NCI-H128 (cell line): ENCODE data around the gene PALLD.

ENCODE experiments used
- DNase-seq: peaks from one replicate; lab custom pipeline; 2025; ENCODE audit not compliant: unreplicated experiment; lab: John Stamatoyannopoulos, UW

PALLD gene

GRCh38 chr4:168841000-168841671 lies 344.3 kb downstream of the PALLD start:
- DNase-seq = no peak

- no peak for DNase-seq
These were observed 344.8 kb downstream of the PALLD start for GRCh38 chr4:168841672-168842019.

GRCh38 chr4:168842186-168842585 lies 345.3 kb downstream of the PALLD start:
- no peak for DNase-seq

DNA sequence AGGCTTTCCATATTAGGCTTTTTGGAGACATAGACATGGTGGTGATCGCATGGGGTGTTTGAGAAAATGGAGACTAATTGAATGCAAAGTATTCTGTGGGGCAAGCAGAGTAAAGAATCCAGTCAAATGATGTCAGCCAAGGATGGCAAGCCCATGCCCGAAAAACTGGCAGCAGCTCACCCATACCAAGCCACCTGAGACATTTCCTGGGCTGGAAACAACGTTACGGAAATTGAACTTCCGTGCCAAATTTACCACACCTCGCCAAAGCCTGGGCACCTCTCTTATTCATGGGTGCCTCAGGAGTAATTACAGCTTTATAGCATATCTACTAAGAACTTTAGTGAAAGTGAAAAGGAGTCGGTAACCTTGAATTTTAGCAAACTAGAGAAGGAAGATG lies 346.8 kb downstream of the PALLD start:
- DNase-seq = no peak

DNA sequence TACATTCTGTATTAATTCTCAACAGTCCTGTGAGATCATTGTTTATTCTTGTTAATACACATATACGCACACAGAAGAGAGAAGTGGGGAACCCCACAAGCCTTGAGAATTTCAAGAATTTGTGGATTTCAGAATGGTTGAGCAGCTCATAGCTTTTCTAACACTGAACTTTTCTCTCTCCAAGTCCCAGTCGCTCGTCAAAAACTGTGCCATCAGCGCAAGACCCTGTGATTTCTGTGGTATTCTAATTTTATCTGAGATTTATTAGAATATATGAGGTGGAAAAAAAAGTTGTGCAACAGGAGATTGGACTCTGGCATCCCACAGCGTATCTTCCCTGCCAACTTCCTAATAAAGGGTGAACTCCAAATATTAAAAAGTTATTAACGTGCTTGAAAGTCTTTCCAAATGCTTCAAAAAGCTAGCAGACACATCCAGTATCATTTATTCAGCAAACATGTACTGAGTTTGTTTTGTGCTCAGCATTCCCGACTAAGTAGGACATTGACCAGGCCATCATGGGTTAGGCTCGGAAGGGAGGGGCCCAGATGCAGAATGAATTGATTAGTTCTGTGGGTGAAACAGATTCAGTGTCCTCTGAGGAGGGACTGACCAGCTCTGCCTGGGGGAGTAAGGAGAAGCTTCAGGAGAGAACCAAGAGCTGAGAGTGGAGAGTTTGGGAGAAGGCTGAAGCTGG lies 347.6 kb downstream of the PALLD start:
- DNase-seq = no peak

DNA sequence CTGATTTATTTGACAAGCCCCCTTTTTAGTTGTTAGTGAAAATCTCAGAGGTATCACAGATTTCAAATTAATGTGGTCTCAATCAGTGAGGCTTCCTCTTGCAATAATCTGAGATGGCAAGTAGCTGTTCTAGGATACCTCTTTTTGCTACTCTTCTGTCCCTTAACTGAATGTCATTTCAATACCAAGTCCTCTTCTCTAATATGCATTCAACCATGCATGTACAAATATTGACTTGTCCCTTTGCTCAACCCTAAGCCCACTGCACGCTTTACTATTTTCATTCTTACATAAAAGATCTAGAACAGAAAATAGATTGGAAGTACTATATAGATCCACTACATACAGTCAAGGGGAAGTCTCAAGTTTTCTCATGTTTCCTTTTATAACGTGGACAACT lies 349.0 kb downstream of the PALLD start:
- DNase-seq = no peak

DNA sequence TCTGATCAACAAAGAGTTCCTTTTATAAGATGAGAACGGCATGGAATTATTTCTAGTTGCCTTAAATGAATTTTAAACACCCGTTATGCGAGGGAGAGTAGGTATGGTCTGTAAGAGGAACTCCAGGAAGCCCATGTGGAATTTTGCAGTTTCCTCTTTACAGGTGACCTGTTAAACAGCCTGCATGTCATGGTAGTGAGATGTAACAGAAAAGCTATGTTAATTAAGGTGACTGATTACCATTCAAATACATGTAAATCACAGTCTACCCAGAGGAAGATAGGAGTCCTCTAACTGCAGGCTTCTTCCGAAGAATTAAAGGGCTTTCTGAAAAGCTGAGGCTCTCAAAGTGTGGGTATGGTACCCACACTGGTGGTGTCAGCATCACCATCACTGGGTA lies 349.6 kb downstream of the PALLD start:
- DNase-seq = no peak

DNA sequence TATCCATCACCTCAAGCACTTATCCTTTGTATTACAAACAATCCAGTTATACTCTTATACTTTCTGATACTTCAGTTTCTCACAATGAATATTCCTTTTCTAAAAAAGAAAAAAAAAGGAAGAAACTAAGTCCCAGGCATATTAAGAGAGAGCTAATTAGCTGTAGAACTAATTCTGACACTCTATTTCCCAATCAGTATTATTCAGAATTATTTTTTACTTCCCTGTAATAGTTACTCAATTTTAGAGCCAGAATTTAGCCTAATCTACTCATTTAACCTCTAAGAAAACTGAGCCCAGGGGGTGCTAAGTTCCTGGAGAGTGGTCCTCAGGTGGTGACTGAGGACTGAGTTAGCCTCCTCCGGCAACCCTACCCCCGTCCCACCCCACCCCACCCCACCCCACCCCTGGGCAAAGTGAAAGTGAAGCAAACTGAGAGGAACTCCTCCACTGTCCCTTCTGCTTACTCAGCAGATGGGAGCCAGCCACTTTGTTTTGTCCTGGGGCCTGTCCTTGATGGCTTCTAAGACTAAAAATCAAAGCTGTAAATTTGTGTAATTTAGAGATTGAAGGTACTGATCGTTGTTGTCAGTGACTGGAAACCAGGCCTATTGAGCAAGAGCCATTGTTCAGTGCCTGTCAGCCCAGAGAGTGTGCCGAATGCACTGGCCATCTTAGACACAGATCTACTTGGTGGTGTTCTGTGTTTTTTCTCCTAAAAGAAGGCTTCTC lies 351.1 kb downstream of the PALLD start:
- no peak for DNase-seq

DNA sequence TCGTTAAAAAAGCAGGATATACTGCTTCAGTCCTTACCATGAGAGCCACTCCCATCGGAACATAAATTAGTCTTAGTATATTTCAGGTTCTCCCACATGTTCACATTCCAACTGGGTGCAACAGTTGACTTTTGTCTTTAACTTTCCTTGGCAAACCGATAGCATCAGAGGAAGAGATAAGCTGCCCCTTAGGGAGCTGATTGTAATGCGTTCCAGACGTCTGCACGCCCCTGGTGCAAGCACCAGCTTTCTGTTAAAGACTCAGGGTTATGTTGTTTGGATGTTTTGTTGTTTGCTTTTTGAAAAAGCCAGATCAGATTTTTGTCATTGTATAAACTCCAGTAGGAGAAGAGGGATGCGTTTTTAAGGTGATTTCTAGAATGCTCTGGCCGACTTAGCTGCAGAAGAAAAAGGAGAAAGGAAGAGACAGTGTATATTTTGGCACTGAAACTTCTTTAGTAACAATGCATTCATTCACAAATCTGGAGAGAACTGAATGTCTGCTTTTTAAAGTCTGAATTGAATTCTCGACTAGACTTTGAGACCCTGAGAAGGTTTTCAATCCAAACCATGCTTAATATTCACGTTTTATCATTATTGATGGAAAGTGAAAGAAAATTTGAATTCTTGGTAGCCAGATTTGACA lies 352.3 kb downstream of the PALLD start:
- no peak for DNase-seq

- DNase-seq = no peak
These were observed 353.1 kb downstream of the PALLD start for GRCh38 chr4:168849997-168850396.

- no peak for DNase-seq
These were observed 355.5 kb downstream of the PALLD start for GRCh38 chr4:168852387-168852786.

DNA sequence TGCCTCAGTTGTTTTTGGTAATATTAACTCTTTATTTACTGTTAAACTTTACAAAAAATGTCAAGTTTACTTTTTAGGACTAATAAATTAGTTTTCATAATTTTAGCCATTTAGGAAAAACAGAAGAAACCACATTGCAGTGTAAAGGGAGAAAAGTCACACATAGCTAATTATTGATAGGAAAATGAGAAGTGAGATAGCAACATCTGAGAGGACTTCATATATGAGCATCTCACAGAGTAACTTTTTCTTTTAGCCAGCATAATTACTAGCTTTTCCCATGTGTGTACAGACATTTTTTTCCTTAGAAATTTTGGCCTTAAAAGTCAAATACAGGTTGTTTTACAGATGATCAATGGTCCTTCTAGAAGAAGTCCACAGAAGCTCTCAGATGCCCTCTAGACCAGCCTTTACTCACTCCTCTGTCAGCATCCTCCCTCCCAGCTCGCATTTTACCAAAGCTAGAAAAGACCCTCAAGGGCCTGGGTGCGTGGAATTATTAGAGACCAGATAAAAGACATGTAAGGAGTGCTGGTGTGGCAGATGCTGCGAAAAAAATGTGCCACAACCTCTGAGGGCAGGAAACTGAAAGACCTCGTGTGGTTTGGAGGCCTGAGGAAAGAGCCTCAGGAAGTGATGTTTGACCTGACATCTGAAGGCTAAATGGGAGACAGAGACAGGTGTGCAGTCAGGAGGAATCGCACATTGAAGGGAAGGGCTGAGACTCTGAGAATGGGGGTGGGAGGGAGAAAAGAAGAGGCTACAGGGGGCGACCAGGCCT lies 356.3 kb downstream of the PALLD start:
- DNase-seq = no peak

DNA sequence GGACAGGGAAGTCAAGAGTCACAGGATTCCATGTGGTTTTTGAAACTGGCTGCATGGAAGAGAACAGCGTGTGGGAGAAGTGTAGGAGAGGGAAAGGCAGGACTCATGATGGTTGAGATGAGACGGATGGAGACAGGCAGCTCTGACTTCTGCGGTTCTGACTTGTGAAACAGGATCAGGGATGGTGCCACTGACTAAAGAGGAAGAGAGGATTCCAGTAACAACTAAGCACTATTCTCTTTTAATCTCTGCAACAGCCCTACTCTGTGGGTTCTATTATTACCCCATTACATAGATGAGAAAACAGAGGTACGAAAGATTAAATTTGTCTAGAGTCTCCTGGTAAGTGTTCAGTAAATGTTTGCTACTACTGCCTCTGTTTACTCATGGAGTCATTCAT lies 356.9 kb downstream of the PALLD start:
- no peak for DNase-seq

DNA sequence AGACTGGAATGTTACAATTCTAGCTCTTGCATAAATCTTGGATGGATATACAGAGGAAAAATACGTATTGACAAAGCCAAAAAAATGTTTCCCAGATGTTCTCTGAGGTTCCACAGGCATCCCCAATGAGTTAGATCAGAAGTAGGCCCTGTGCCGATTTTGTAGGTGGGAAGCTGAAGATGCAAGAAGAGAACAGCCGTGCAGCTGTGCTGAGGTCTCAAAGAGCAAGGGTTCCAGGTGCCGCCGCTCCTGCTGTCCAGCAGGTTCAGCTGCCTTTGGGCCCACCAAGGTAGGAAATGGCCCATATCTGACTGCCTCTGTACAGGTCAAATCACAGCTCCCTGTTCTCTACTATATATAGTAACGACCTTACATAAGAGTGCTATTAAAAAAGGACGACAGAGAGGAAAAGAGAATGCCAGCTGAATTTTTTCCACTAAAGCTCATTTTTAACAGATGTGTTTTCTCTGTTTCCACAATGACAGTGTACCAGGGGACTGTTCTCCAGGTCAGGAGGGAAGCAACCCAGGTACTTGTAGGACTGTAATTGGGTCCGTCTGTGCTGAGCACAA lies 357.6 kb downstream of the PALLD start:
- no peak for DNase-seq

DNA sequence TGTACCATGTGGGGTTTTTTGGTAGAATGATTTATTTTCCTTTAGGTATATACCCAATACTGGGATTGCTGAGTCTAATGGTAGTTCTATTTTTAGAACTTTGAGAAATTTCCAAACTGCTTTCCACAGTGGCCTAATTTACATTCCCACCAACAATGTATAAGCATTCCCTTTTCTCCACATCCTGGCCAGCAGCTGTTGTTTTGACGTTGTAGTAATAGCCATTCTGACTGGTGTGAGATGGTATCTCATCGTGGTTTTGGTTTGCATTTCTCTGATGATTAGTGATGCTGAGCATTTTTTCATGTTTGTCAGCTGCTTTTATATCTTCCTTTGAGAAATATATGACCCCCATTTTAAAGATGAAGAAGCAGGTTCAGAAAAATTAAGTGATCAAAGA lies 359.5 kb downstream of the PALLD start:
- DNase-seq = no peak

DNA sequence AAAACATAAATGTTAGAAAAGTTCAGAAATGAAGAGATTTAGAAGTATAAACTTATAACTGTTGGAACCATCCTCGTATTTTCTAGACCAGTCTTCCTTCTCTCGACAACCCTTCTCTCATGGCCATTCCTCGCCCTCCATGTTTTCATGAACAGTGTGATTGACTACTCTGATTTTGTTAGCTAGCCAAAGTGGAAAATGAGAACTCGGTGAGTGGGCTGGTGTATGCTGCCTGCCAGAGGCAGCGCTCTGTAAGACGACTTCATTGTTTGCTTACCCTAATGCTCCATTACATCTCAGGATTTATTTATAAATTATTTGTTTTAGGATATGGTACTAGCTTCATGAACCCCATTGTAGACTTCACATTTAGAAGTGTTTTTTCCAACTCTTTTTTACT lies 360.2 kb downstream of the PALLD start:
- DNase-seq = no peak

- no peak for DNase-seq
These were observed 360.9 kb downstream of the PALLD start for GRCh38 chr4:168857546-168858314.

GRCh38 chr4:168859100-168859499 lies 362.2 kb downstream of the PALLD start:
- no peak for DNase-seq

DNA sequence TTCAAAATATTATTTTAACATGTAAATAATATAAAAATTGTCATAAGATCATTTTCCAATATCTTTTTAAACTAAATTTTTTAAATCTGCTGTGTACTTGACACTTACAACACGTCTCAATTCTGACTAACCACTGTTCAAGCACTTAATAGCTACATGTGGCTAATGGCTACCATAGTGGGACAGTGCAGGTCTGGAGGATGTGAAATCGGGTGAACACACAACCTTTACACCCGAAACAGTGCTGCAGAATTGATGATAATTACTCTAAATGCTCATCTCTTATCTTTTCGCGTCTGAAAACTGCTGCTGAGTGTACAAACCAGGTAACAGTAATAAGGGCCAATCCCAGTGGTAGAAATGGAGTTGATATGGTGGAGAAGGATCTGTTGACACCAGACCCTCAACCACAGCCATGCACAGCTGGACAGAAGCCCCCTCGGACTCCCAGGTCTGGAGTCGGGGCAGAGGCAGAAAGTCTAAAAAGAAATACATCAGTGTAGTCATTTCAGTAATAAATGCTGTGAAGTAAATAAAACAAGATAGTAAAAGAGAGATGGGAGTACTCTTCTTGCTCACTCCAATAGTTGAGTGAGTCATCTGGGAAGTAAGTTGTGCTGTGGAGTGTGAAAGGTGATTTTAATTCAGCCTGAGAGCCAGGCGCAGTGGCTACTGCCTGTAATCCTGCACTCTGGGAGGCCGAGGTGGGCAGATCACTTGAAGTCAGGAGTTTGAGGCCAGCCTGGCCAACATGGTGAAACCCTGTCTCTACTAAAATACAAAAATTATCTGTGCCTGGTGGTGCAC lies 363.2 kb downstream of the PALLD start:
- DNase-seq = no peak
